HepG2 (cell line): Measurements from ENCODE around the gene DPEP3. TPM values are rescaled to one million over a fixed set of nuclear protein-coding genes. Genes with fewer than 3 reads are reported as not detected.

ENCODE experiments used
- BCL3 ChIP-seq: sonication (generic); formaldehyde crosslinking; IDR thresholded peaks from 2 replicates; pipeline ENCODE4 v1.5.1; 2020; ENCODE audit warnings: mild to moderate bottlenecking, missing genetic modification reagents, moderate library complexity
- CENPX ChIP-seq: sonication (generic); formaldehyde crosslinking; IDR thresholded peaks from 2 replicates; pipeline ENCODE4 v1.9.0; 2021; ENCODE audit warnings: mild to moderate bottlenecking, missing genetic modification reagents, moderate library complexity
- DMTF1 ChIP-seq: sonication (generic); formaldehyde crosslinking; IDR thresholded peaks from 2 replicates; pipeline ENCODE4 v1.4.0; 2020; ENCODE audit warnings: mild to moderate bottlenecking, missing genetic modification reagents
- GATA4 ChIP-seq: sonication (generic); IDR thresholded peaks from 2 replicates; pipeline ENCODE4 v1.6.1; 2016; ENCODE audit warnings: antibody characterized with exemption, low read depth, borderline replicate concordance
- GATAD2A ChIP-seq: IDR thresholded peaks from 2 replicates; pipeline ENCODE4 v1.6.1; 2016
- PHB2 ChIP-seq: fragments of 450-650 bp; IDR thresholded peaks from 2 replicates; pipeline ENCODE4 v1.6.1; 2018; ENCODE audit not compliant: partially characterized antibody
- SCMH1 ChIP-seq: sonication (generic); formaldehyde crosslinking; IDR thresholded peaks from 2 replicates; pipeline ENCODE4 v1.9.0; 2021; ENCODE audit warnings: missing genetic modification reagents, mild to moderate bottlenecking, borderline replicate concordance
- SMAD9 ChIP-seq: sonication (generic); formaldehyde crosslinking; IDR thresholded peaks from 2 replicates; pipeline ENCODE4 v1.5.1; 2020; ENCODE audit warnings: mild to moderate bottlenecking, missing genetic modification reagents
- ZBTB21 ChIP-seq: sonication (generic); formaldehyde crosslinking; IDR thresholded peaks from 2 replicates; pipeline ENCODE4 v1.4.0; 2020; ENCODE audit warnings: missing genetic modification reagents
- ZFY ChIP-seq: sonication (generic); formaldehyde crosslinking; IDR thresholded peaks from 2 replicates; pipeline ENCODE4 v1.4.0; 2020; ENCODE audit warnings: missing genetic modification reagents
- ZIK1 ChIP-seq: sonication (generic); formaldehyde crosslinking; IDR thresholded peaks from 2 replicates; pipeline ENCODE4 v1.5.0; 2020; ENCODE audit warnings: mild to moderate bottlenecking, low read depth, missing genetic modification reagents, borderline replicate concordance
- ZNF230 ChIP-seq: sonication (generic); formaldehyde crosslinking; IDR thresholded peaks from 2 replicates; pipeline ENCODE4 v1.4.0; 2020; ENCODE audit warnings: mild to moderate bottlenecking, missing genetic modification reagents
- ZNF562 ChIP-seq: sonication (generic); formaldehyde crosslinking; IDR thresholded peaks from 2 replicates; pipeline ENCODE4 v1.8.0; 2022; ENCODE audit warnings: missing genetic modification reagents, borderline replicate concordance
- ZNF574 ChIP-seq: sonication (generic); formaldehyde crosslinking; IDR thresholded peaks from 2 replicates; pipeline ENCODE4 v1.4.0; 2020; ENCODE audit warnings: missing genetic modification reagents
- ZNF775 ChIP-seq: sonication (generic); formaldehyde crosslinking; IDR thresholded peaks from 2 replicates; pipeline ENCODE4 v1.4.0; 2020; ENCODE audit warnings: missing genetic modification reagents, mild to moderate bottlenecking, moderate library complexity, borderline replicate concordance
- polyA plus RNA-seq, 8 experiments: library from polyadenylated mRNA; depleted of rRNA in 3 of 8; stranded (reverse) in 7 of 8; unstranded in 1 of 8; fragments of >200 nt; fragmentation: Illumina TruSeq in 4 of 8; extraction: Trizol in 4 of 8; gene quantifications; 2 replicates each; pipeline versions ENCODE4 v1.2.1 to v1.2.3, GENCODE V29; 2011 to 2016; ENCODE audit warnings: low read depth in 4 of 8, missing spikeins in 1 of 8, mixed read lengths in 1 of 8; ENCODE audit not compliant: insufficient read depth in 1 of 8
- total RNA-seq, 5 experiments: library from RNA; depleted of rRNA; stranded (reverse); fragments of >200 nt; fragmentation: Illumina TruSeq; extraction: Trizol; gene quantifications; 2 replicates each; pipeline ENCODE4 v1.2.3, GENCODE V29; 2016; ENCODE audit warnings: low read depth in 1 of 5
- TF ChIP-seq, protein P1 (sequence below): sonication (generic); formaldehyde crosslinking; conservative IDR thresholded peaks from 2 replicates; pipeline ENCODE4 v1.4.0; 2020; ENCODE audit warnings: missing genetic modification reagents
- TF ChIP-seq, protein P2 (sequence below): sonication (generic); formaldehyde crosslinking; IDR thresholded peaks from 2 replicates; pipeline ENCODE4 v1.4.0; 2020; ENCODE audit warnings: missing genetic modification reagents, borderline replicate concordance

Gene DPEP3
- total and polyA plus RNA-seq, 2 of the 13 experiments (the other 11 are each of a cell fraction or from before 2014, with no cell fraction given): not detected

DNA sequence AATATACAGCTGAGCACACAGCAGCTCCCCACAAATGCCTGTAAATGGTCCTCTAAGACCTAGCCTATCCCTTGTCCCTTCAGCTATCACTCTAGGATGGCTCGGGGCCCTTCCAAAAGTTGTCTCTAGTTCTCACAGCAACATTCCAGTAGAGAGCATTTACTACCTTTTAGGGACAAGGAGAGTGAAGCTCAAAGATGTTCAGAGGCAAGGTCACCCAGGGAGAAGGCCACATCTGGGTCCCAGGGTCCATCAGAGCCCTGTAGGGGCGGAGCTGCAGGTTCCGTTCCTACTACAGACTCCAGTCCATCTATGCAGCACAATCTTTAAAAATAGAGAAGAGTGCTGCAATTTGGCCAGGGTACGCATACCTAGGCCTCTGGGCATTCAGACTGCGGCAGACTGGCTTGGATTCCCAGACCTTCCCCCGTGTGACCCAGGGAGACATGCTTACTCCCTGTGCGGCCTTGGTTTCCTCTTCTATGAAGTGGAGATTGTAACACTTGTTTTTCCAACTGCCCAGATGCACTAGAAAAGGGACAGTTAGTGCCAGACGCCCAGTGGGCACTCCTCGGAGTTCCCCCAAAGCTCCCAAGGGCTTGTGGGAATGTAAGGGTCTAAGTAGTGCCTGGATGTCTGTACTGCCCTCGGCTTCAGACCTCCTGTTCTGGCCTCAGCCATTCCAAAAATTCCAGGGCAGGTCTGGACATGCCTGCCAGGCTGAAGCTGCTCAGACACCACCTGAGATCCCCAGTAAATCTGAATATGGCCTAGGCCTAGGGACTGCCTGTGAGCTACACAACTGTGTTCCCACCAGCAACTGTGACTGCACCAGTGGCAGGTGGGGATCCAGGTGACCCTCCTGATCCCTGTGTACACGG lies 14.4 kb downstream of the DPEP3 start (continued):
- TF ChIP-seq GATAD2A (no peak; the same call in 1 of the 2 replicates), ZNF574 (CRISPR knock-in tag) (no peak), ZFY (CRISPR knock-in tag) (peak; percentile 68), BCL3 (CRISPR knock-in tag) (no peak), ZNF562 (CRISPR knock-in tag) (no peak), SMAD9 (CRISPR knock-in tag) (no peak), ZIK1 (CRISPR knock-in tag) (no peak), GATA4 (no peak), ZNF775 (CRISPR knock-in tag) (no peak), SCMH1 (CRISPR knock-in tag) (no peak), CENPX (no peak), PHB2 (no peak), DMTF1 (CRISPR knock-in tag) (no peak), ZBTB21 (no peak), ZNF230 (CRISPR knock-in tag) (0 out of 2 replicates have a peak, but pooled peaks have one; percentile 13)
- TF ChIP-seq, protein P1, sequence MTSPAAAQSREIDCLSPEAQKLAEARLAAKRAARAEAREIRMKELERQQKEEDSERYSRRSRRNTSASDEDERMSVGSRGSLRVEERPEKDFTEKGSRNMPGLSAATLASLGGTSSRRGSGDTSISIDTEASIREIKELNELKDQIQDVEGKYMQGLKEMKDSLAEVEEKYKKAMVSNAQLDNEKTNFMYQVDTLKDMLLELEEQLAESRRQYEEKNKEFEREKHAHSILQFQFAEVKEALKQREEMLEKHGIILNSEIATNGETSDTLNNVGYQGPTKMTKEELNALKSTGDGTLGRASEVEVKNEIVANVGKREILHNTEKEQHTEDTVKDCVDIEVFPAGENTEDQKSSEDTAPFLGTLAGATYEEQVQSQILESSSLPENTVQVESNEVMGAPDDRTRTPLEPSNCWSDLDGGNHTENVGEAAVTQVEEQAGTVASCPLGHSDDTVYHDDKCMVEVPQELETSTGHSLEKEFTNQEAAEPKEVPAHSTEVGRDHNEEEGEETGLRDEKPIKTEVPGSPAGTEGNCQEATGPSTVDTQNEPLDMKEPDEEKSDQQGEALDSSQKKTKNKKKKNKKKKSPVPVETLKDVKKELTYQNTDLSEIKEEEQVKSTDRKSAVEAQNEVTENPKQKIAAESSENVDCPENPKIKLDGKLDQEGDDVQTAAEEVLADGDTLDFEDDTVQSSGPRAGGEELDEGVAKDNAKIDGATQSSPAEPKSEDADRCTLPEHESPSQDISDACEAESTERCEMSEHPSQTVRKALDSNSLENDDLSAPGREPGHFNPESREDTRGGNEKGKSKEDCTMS (CRISPR knock-in tag): no peak
- TF ChIP-seq, protein P2, sequence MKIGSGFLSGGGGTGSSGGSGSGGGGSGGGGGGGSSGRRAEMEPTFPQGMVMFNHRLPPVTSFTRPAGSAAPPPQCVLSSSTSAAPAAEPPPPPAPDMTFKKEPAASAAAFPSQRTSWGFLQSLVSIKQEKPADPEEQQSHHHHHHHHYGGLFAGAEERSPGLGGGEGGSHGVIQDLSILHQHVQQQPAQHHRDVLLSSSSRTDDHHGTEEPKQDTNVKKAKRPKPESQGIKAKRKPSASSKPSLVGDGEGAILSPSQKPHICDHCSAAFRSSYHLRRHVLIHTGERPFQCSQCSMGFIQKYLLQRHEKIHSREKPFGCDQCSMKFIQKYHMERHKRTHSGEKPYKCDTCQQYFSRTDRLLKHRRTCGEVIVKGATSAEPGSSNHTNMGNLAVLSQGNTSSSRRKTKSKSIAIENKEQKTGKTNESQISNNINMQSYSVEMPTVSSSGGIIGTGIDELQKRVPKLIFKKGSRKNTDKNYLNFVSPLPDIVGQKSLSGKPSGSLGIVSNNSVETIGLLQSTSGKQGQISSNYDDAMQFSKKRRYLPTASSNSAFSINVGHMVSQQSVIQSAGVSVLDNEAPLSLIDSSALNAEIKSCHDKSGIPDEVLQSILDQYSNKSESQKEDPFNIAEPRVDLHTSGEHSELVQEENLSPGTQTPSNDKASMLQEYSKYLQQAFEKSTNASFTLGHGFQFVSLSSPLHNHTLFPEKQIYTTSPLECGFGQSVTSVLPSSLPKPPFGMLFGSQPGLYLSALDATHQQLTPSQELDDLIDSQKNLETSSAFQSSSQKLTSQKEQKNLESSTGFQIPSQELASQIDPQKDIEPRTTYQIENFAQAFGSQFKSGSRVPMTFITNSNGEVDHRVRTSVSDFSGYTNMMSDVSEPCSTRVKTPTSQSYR: no peak
